22Rv1 (cell line): ENCODE measurements around the gene DIPK1B.

Experiments used
- H3K27ac ChIP-seq: fragments of 450-650 bp; 2 replicates; pipeline ENCODE4 v1.5.1; 2017
- CTCF ChIP-seq: fragments of 450-650 bp; IDR thresholded peaks from 2 replicates; pipeline ENCODE4 v1.5.1; 2017; ENCODE audit warnings: mild to moderate bottlenecking
- ZFX ChIP-seq: fragments of 450-650 bp; IDR thresholded peaks from 2 replicates; pipeline ENCODE4 v1.6.1; 2017; ENCODE audit warnings: antibody characterized with exemption, borderline replicate concordance

Gene DIPK1B

GRCh38 chr9:136711751-136712689 lies at the start of gene DIPK1B:
DIPK1B (plus strand) TSS chr9:136712572; CDS start chr9:136712666, 94 bp downstream.
- H3K27ac ChIP-seq: peak within 1 kb of the TSS; percentile 65
- TF ChIP-seq ZFX (no peak), CTCF (no peak)

- TF ChIP-seq ZFX (no peak), CTCF (no peak)
- no peak within 1 kb of the TSS for H3K27ac ChIP-seq
Observed at GRCh38 chr9:136662656-136663581, 49.5 kb upstream of the DIPK1B start, which contains the start of gene EGFL7. EGFL7 (plus strand) TSS chr9:136662916; CDS start chr9:136668283, 5,367 bp downstream.

GRCh38 chr9:136664000-136664915 lies 48.1 kb upstream of the DIPK1B start:
- TF ChIP-seq ZFX: no peak
- TF ChIP-seq CTCF: no peak
- H3K27ac ChIP-seq: no peak overlapping the region

GRCh38 chr9:136665111-136665703 lies 47.2 kb upstream of the DIPK1B start:
- TF ChIP-seq ZFX: no peak
- no peak for TF ChIP-seq CTCF
- H3K27ac ChIP-seq: no peak overlapping the region

GRCh38 chr9:136665704-136666371 lies 46.5 kb upstream of the DIPK1B start:
- H3K27ac ChIP-seq: no peak overlapping the region
- TF ChIP-seq ZFX (no peak), CTCF (peak; percentile 63)
